Stimulated activated naive CD8-positive, alpha-beta T cell treated with anti-CD3 and anti-CD28 coated beads, Interleukin-15, Interleukin-2, amounts not matched to agents 100 ng/mL and 50 ng/mL, for 24 hours (primary cell): Measurements from ENCODE around the gene PCBP3.
"Not testable (repeated sequence)": the region's sequence is repeated elsewhere in the genome, so short reads cannot be mapped to it uniquely, and the experiment has no call there.

Experiments
- H3K27ac Mint-ChIP-seq: one replicate; pipeline ENCODE4 v1.8.0; 2021; ENCODE audit warnings: mild to moderate bottlenecking, mixed read lengths
- H3K27me3 Mint-ChIP-seq: one replicate; pipeline ENCODE4 v1.8.0; 2021; ENCODE audit warnings: mixed read lengths
- H3K36me3 Mint-ChIP-seq: one replicate; pipeline ENCODE4 v1.8.0; 2021; ENCODE audit warnings: low read depth, mixed read lengths
- H3K4me1 Mint-ChIP-seq: one replicate; pipeline ENCODE4 v1.8.0; 2021; ENCODE audit warnings: low read depth, mixed read lengths
- H3K4me3 Mint-ChIP-seq: one replicate; pipeline ENCODE4 v1.8.0; 2021; ENCODE audit warnings: mild to moderate bottlenecking, mixed read lengths
- H3K9me3 Mint-ChIP-seq: one replicate; pipeline ENCODE4 v1.8.0; 2021; ENCODE audit warnings: mixed read lengths

PCBP3 gene

GRCh38 chr21:45669382-45669781, 25.9 kb downstream of the PCBP3 start:
- H3K4me1 Mint-ChIP-seq: no peaks in the 10 kb centered on the region
- H3K36me3 Mint-ChIP-seq: peaks cover 4% of the 10 kb centered on the region
- no peak overlapping the region for H3K27ac Mint-ChIP-seq
- H3K4me3 Mint-ChIP-seq: no peak overlapping the region
- peaks cover 34% of the 10 kb centered on the region for H3K9me3 Mint-ChIP-seq
- H3K27me3 Mint-ChIP-seq: peaks cover 6% of the 10 kb centered on the region

GRCh38 chr21:45670731-45671130, 27.2 kb downstream of the PCBP3 start:
- Mint-ChIP-seq H3K4me1 (no peaks in the 10 kb centered on the region), H3K27ac (no peak overlapping the region), H3K27me3 (peaks cover 3% of the 10 kb centered on the region), H3K4me3 (no peak overlapping the region), H3K36me3 (peaks cover 4% of the 10 kb centered on the region), H3K9me3 (peaks cover 30% of the 10 kb centered on the region)

GRCh38 chr21:45678790-45679189, 35.3 kb downstream of the PCBP3 start:
- H3K27ac Mint-ChIP-seq, H3K4me3 Mint-ChIP-seq, H3K27me3 Mint-ChIP-seq, H3K4me1 Mint-ChIP-seq, H3K9me3 Mint-ChIP-seq, H3K36me3 Mint-ChIP-seq: not testable (repeated sequence)

- peaks cover 12% of the 10 kb centered on the region for H3K27me3 Mint-ChIP-seq
These were observed 36.7 kb downstream of the PCBP3 start for GRCh38 chr21:45680215-45680614.

GRCh38 chr21:45695086-45695485, 51.6 kb downstream of the PCBP3 start:
- H3K4me3 Mint-ChIP-seq: no peak overlapping the region
- no peak overlapping the region for H3K27ac Mint-ChIP-seq
- H3K4me1 Mint-ChIP-seq: peaks cover 20% of the 10 kb centered on the region
- H3K9me3 Mint-ChIP-seq: peaks cover 7% of the 10 kb centered on the region
- H3K27me3 Mint-ChIP-seq: no peaks in the 10 kb centered on the region
- peaks cover 6% of the 10 kb centered on the region for H3K36me3 Mint-ChIP-seq

More at GRCh38 chr21:45680215-45680614, 36.7 kb downstream of the PCBP3 start:
- no peaks in the 10 kb centered on the region for H3K9me3 Mint-ChIP-seq
- H3K4me3 Mint-ChIP-seq: no peak overlapping the region
- H3K4me1 Mint-ChIP-seq: no peaks in the 10 kb centered on the region
- H3K27ac Mint-ChIP-seq: no peak overlapping the region
- no peaks in the 10 kb centered on the region for H3K36me3 Mint-ChIP-seq

GRCh38 chr21:45698493-45699184, 55.1 kb downstream of the PCBP3 start:
- Mint-ChIP-seq H3K27me3 (no peaks in the 10 kb centered on the region), H3K36me3 (peaks cover 6% of the 10 kb centered on the region), H3K27ac (no peak overlapping the region), H3K4me3 (no peak overlapping the region), H3K4me1 (peaks cover 20% of the 10 kb centered on the region), H3K9me3 (peaks cover 7% of the 10 kb centered on the region)

GRCh38 chr21:45699251-45699942, 55.9 kb downstream of the PCBP3 start:
- Mint-ChIP-seq H3K36me3 (peaks cover 6% of the 10 kb centered on the region), H3K9me3 (peaks cover 7% of the 10 kb centered on the region), H3K27ac (peak overlapping the region; percentile 37), H3K4me1 (peaks cover 20% of the 10 kb centered on the region), H3K4me3 (no peak overlapping the region), H3K27me3 (no peaks in the 10 kb centered on the region)

GRCh38 chr21:45699966-45700365, 56.4 kb downstream of the PCBP3 start:
- H3K36me3 Mint-ChIP-seq: peaks cover 6% of the 10 kb centered on the region
- no peaks in the 10 kb centered on the region for H3K27me3 Mint-ChIP-seq
- peaks cover 7% of the 10 kb centered on the region for H3K9me3 Mint-ChIP-seq
- peaks cover 20% of the 10 kb centered on the region for H3K4me1 Mint-ChIP-seq
- H3K27ac Mint-ChIP-seq: no peak overlapping the region
- H3K4me3 Mint-ChIP-seq: no peak overlapping the region

- H3K4me1 Mint-ChIP-seq: peaks cover 20% of the 10 kb centered on the region
- H3K27me3 Mint-ChIP-seq: no peaks in the 10 kb centered on the region
- H3K36me3 Mint-ChIP-seq: peaks cover 6% of the 10 kb centered on the region
- no peak overlapping the region for H3K4me3 Mint-ChIP-seq
- H3K27ac Mint-ChIP-seq: no peak overlapping the region
- peaks cover 7% of the 10 kb centered on the region for H3K9me3 Mint-ChIP-seq
These were observed 56.9 kb downstream of the PCBP3 start for GRCh38 chr21:45700461-45700860.

GRCh38 chr21:45704311-45705108, 61.0 kb downstream of the PCBP3 start:
- no peak overlapping the region for H3K27ac Mint-ChIP-seq
- no peaks in the 10 kb centered on the region for H3K27me3 Mint-ChIP-seq
- peaks cover 11% of the 10 kb centered on the region for H3K4me1 Mint-ChIP-seq
- peaks cover 3% of the 10 kb centered on the region for H3K9me3 Mint-ChIP-seq
- peaks cover 3% of the 10 kb centered on the region for H3K36me3 Mint-ChIP-seq
- no peak overlapping the region for H3K4me3 Mint-ChIP-seq

- Mint-ChIP-seq H3K9me3 (no peaks in the 10 kb centered on the region), H3K4me1 (peaks cover 9% of the 10 kb centered on the region), H3K27me3 (no peaks in the 10 kb centered on the region), H3K27ac (no peak overlapping the region), H3K4me3 (no peak overlapping the region), H3K36me3 (no peaks in the 10 kb centered on the region)
These were observed 62.8 kb downstream of the PCBP3 start for GRCh38 chr21:45706299-45706698.

GRCh38 chr21:45709173-45709572, 65.6 kb downstream of the PCBP3 start:
- peaks cover 4% of the 10 kb centered on the region for H3K9me3 Mint-ChIP-seq
- H3K36me3 Mint-ChIP-seq: no peaks in the 10 kb centered on the region
- no peak overlapping the region for H3K4me3 Mint-ChIP-seq
- no peaks in the 10 kb centered on the region for H3K27me3 Mint-ChIP-seq
- peaks cover 9% of the 10 kb centered on the region for H3K4me1 Mint-ChIP-seq
- H3K27ac Mint-ChIP-seq: no peak overlapping the region

- Mint-ChIP-seq H3K27me3 (no peaks in the 10 kb centered on the region), H3K27ac (no peak overlapping the region), H3K36me3 (no peaks in the 10 kb centered on the region), H3K4me1 (peaks cover 9% of the 10 kb centered on the region), H3K4me3 (no peak overlapping the region), H3K9me3 (peaks cover 4% of the 10 kb centered on the region)
These were observed 66.3 kb downstream of the PCBP3 start for GRCh38 chr21:45709696-45710268.

- not testable (repeated sequence) for H3K4me3 Mint-ChIP-seq, H3K36me3 Mint-ChIP-seq, H3K27me3 Mint-ChIP-seq, H3K27ac Mint-ChIP-seq, H3K9me3 Mint-ChIP-seq, H3K4me1 Mint-ChIP-seq
These were observed 66.8 kb downstream of the PCBP3 start for GRCh38 chr21:45710306-45710705.

- peaks cover 4% of the 10 kb centered on the region for H3K9me3 Mint-ChIP-seq
- peaks cover 7% of the 10 kb centered on the region for H3K27me3 Mint-ChIP-seq
- H3K27ac Mint-ChIP-seq: no peak overlapping the region
- no peaks in the 10 kb centered on the region for H3K36me3 Mint-ChIP-seq
- no peak overlapping the region for H3K4me3 Mint-ChIP-seq
- H3K4me1 Mint-ChIP-seq: peaks cover 9% of the 10 kb centered on the region
These were observed 70.1 kb downstream of the PCBP3 start for GRCh38 chr21:45713613-45714012.
